Thoracic aorta (tissue), 2 donors: Measurements from ENCODE around the gene ARMH3. TPM values are rescaled to one million over a fixed set of nuclear protein-coding genes. Genes with fewer than 3 reads are reported as not detected.

Experiments used
- ATAC-seq: fragments of 150-250 bp; one replicate; pipeline ENCODE4 v1.8.0; 2017; ENCODE audit warnings: low read depth; ENCODE audit not compliant: insufficient number of reproducible peaks, low FRiP score
- DNase-seq: peaks from one replicate; pipeline ENCODE4 v3.0.0-alpha.2; 2020; ENCODE audit warnings: low spot score
- H3K27ac ChIP-seq, 2 donors: fragments of 200-600 bp; sonication (generic); 1 replicate in 1 of 2; 2 replicates in 1 of 2; pipeline ENCODE4 v1.5.1; 2016; ENCODE audit warnings: mild to moderate bottlenecking in 2 of 2, moderate library complexity in 2 of 2
- H3K27me3 ChIP-seq: fragments of 200-600 bp; sonication (generic); replicated peaks from 2 replicates; pipeline ENCODE4 v1.6.0; 2016; ENCODE audit warnings: mild to moderate bottlenecking; ENCODE audit not compliant: insufficient read depth
- H3K36me3 ChIP-seq: fragments of 200-600 bp; sonication (generic); one replicate; pipeline ENCODE4 v1.5.1; 2016
- H3K4me1 ChIP-seq, 2 donors: fragments of 200-600 bp; sonication (generic); 1 replicate in 1 of 2; 2 replicates in 1 of 2; pipeline versions ENCODE4 v1.5.1 to v1.6.0; 2016; ENCODE audit warnings: low read depth in 2 of 2, mild to moderate bottlenecking in 1 of 2; ENCODE audit not compliant: control insufficient read depth in 1 of 2
- H3K4me3 ChIP-seq: fragments of 200-600 bp; sonication (generic); 2 replicates; pipeline ENCODE4 v1.5.1; 2016; ENCODE audit warnings: mild to moderate bottlenecking
- H3K9me3 ChIP-seq: fragments of 200-600 bp; sonication (generic); 2 replicates; pipeline ENCODE4 v1.5.1; 2016
- total RNA-seq, 2 donors: library from RNA; depleted of rRNA; stranded (reverse); fragments of >200 nt; gene quantifications; one replicate each; pipeline versions ENCODE4 v1.1.0 to v1.2.3, GENCODE V29; 2016
- TF ChIP-seq, protein P1 (sequence below): fragments of 200-600 bp; sonication (generic); IDR thresholded peaks from one replicate; pipeline ENCODE4 v1.5.1; 2019; ENCODE audit warnings: antibody characterized with exemption

ARMH3 gene
- total RNA-seq, 2 donors from 2014 or later, result 21.1 TPM

DNA sequence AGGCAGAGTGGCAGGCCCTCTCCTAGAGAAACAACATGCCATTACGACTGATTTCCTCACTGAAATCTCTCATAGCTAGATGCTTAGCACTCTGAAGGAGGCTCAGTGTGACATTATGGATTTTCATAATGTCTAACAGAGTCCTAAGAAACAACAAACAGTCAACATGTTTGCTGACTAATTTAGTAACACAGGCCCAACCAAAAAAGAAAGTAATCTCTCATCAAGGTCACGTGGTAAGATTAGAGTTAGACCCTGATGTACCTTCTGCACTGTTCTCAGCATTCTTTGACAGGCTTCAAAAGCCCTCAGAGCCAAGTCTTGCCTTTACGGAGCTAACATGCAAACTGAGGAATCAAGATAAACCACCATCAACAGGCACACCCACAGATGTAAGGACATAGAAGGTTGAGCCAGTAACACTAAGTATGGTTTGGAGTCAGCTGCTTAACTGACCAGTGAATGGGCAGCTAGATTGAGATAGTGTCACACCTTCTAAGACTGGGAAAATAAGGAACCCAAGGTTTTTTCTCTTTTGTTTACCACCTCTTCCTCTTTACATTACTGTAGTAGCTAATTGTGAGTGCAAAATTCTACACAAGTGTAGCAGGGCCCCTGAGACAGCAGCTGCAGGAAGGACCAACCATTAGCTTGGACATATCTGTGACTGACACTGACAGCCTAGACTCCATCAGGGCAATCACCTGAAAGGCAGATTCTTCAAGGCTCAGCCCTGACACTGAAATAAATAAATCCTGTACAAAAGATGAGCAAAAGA is 197.1 kb downstream of the ARMH3 start:
- ATAC-seq (no peak), DNase-seq (no peak)
- H3K27me3 ChIP-seq, result no peaks in the 10 kb centered on the region
- H3K36me3 ChIP-seq, result peaks cover 2% of the 10 kb centered on the region
- no peaks in the 10 kb centered on the region for H3K9me3 ChIP-seq
- no peak overlapping the region for H3K4me3 ChIP-seq
- TF ChIP-seq, protein P1, sequence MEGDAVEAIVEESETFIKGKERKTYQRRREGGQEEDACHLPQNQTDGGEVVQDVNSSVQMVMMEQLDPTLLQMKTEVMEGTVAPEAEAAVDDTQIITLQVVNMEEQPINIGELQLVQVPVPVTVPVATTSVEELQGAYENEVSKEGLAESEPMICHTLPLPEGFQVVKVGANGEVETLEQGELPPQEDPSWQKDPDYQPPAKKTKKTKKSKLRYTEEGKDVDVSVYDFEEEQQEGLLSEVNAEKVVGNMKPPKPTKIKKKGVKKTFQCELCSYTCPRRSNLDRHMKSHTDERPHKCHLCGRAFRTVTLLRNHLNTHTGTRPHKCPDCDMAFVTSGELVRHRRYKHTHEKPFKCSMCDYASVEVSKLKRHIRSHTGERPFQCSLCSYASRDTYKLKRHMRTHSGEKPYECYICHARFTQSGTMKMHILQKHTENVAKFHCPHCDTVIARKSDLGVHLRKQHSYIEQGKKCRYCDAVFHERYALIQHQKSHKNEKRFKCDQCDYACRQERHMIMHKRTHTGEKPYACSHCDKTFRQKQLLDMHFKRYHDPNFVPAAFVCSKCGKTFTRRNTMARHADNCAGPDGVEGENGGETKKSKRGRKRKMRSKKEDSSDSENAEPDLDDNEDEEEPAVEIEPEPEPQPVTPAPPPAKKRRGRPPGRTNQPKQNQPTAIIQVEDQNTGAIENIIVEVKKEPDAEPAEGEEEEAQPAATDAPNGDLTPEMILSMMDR, result no peak
- H3K27ac ChIP-seq, result no peak overlapping the region
- H3K4me1 ChIP-seq, result no peaks in the 10 kb centered on the region

DNA sequence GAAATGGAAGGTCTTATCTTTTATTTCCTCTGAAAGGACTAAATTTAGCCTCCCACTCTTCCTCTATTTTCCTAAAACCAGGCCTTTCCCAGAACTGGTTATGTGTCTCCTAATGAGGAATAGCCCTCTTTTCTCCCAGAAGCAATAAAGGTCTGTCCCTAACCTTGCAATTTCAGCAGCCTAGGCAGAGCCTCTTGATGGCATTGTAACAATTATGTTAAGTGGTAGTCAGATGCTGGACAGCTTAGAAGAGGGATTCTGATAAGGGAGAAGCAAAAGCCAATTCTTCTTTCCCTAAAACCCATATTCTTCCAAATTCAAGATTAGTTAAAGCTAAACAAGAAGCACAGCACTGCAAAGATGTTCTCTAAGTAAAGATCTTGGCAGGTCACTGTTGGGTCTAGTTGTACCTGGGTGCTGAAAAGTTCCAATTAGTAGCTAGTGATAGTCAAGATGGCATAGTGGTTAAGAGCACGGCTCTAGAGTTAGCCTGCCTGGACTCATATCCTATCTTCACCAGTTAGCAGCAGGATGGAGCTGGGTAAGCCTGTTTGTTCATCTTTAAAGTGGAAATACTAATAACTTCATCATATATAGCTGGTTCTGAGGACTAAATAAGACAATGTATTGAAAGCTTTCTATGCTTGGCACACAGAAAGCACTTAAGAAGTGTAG is 198.0 kb downstream of the ARMH3 start:
- no peak overlapping the region for H3K4me3 ChIP-seq
- peaks cover 2% of the 10 kb centered on the region for H3K36me3 ChIP-seq
- ATAC-seq (no peak), DNase-seq (no peak)
- H3K9me3 ChIP-seq, result no peaks in the 10 kb centered on the region
- no peaks in the 10 kb centered on the region for H3K27me3 ChIP-seq
- H3K27ac ChIP-seq, result no peak overlapping the region
- no peaks in the 10 kb centered on the region for H3K4me1 ChIP-seq
- TF ChIP-seq, protein P1, result no peak

DNA sequence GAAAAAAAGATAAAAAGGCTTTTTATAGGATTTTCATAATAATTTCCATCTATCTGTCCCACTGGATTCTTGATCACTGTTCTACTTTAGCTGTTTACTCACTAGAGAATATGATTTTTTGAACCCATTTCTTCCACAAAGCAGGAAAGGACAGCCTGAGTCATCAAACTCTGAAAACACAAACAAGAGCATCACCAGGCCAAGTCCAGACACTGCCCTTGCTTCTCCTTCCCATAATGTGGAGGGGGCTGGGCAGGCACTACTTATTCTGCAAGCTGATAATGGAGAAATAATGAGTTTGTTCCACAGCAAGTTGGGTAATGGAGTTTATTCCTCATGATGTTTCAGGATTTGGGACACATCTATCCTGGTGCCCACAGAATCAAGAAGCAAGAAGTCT is 199.3 kb downstream of the ARMH3 start:
- ATAC-seq (no peak), DNase-seq (no peak)

DNA sequence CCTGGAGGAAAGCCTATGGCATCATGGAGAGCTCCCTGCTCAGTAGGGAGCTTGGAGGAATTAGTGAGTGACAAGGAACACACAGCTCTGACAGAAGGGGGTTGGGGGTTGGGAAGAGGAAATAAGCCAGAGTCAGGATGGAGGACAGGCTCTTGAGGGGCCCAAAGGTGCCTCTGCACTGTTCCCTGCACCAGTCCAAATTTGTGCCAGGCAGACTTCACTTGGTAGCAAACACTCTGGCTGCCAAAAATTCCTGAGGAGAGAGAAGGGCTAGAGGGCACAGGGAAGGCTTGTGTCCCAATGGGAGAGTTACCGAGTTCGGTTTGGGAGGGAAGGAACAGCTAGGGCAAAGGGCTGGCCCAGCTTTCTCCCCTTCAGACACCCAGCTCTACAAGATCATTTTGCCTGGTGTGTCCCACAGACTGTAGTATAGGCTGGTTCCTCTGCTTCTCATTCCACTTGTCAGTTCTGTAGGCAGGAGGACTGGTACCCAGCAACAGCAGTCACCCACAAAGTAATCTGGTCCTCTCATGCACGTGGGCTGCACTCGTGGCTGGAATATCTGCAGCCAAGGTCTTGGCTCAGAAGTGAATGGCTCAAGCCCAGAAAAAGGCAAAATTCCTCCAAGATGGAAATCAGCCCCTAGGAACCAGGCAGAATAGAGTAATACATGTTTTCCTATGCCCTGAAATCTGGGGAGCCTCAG is 204.4 kb downstream of the ARMH3 start:
- DNase-seq, result no peak
- Histone ChIP-seq H3K36me3 (peaks cover 8% of the 10 kb centered on the region), H3K4me3 (no peak overlapping the region), H3K4me1 (peaks cover 0 to 14% of the 10 kb centered on the region in 2 donors), H3K27me3 (no peaks in the 10 kb centered on the region), H3K9me3 (no peaks in the 10 kb centered on the region), H3K27ac (no peak overlapping the region)
- TF ChIP-seq, protein P1, result no peak
- no peak for ATAC-seq

More for the DNA sequence above, 199.3 kb downstream of the ARMH3 start:
- H3K27me3 ChIP-seq, result no peaks in the 10 kb centered on the region
- peaks cover 2% of the 10 kb centered on the region for H3K36me3 ChIP-seq
- H3K9me3 ChIP-seq, result no peaks in the 10 kb centered on the region
- H3K27ac ChIP-seq, result no peak overlapping the region
- TF ChIP-seq, protein P1, result no peak
- H3K4me1 ChIP-seq, result peaks cover 0 to 7% of the 10 kb centered on the region in 2 donors
- H3K4me3 ChIP-seq, result no peak overlapping the region

DNA sequence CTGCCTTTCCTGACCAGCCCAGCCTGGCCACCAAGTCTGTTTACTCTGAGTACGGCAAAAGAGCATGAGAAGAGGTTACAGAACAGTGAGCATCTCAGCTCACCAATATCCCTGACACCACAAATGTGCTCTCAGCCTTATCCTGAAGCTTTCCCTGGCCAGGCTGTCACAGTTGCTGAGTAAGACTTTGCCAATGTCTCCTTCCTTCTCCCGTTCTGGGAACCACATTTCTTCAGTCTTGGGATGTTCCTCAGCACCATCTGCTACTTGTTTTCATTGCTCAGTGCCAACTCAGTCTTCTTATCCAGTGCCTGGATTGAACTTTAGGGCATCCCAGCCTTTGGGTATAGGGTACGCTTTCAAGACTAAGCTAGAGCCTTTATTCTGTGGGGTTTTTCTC is 205.2 kb downstream of the ARMH3 start:
- Histone ChIP-seq H3K36me3 (peaks cover 8% of the 10 kb centered on the region), H3K27ac (no peak overlapping the region), H3K4me1 (peaks cover 0 to 14% of the 10 kb centered on the region in 2 donors), H3K27me3 (no peaks in the 10 kb centered on the region), H3K4me3 (no peak overlapping the region), H3K9me3 (no peaks in the 10 kb centered on the region)
- ATAC-seq (no peak), DNase-seq (no peak)
- TF ChIP-seq, protein P1, result no peak
